HepG2 (cell line): Measurements from ENCODE around the gene CCZ1B. TPM values are rescaled to one million over a fixed set of nuclear protein-coding genes. Genes with fewer than 3 reads are reported as not detected.
"Not testable (repeated sequence)": the region's sequence is repeated elsewhere in the genome, so short reads cannot be mapped to it uniquely, and the experiment has no call there.

Experiments used
- ATAC-seq: fragments of 200-7000 bp; cut with Tn5 transposase; 3 replicates; pipeline ENCODE4 v1.9.1; 2020; ENCODE audit warnings: mild to moderate bottlenecking, moderate library complexity
- Bru-seq: library from RNA; stranded (reverse); fragments of 400-500 nt; gene quantifications from one replicate; lab custom pipeline; 2021; lab: Mats Ljungman, UMichigan
- BruChase-seq, 2 experiments: library from RNA; stranded (reverse); fragments of 400-500 nt; gene quantifications; one replicate each; lab custom pipeline; 2021; lab: Mats Ljungman, UMichigan
- BruUV-seq: library from RNA; stranded (reverse); fragments of 400-500 nt; replicated peaks from 2 replicates; lab custom pipeline; 2021; lab: Mats Ljungman, UMichigan
- CTCF ChIA-PET: fragments of 300-600 bp; formaldehyde crosslinking; extraction: SDS; loops from one replicate; lab custom pipeline; 2021; ENCODE audit warnings: low total read pairs, inconsistent platforms, low intra/inter-chr PET ratio; lab: Yijun Ruan, JAX
- POLR2A ChIA-PET: fragments of 350-600 bp; sonication (Branson Sonifier 250); formaldehyde crosslinking; loops from one replicate; lab custom pipeline; 2020; ENCODE audit warnings: antibody characterized with exemption, inconsistent platforms; lab: Yijun Ruan, JAX
- DNase-seq: peaks from one replicate; pipeline ENCODE4 v3.0.0-alpha.2; 2015; ENCODE audit warnings: low spot score
- FAIRE-seq: peaks from 3 replicates; lab custom pipeline; 2011; peaks lifted over from hg19 to GRCh38; lab: Jason Lieb, UNC
- H2AFZ ChIP-seq: one replicate; pipeline ENCODE4 v1.6.1; 2011; ENCODE audit warnings: low read length, inconsistent platforms
- H3K27ac ChIP-seq: fragments of 300-600 bp; 3 replicates; pipeline ENCODE4 v1.8.0; 2011; ENCODE audit warnings: mixed run types, mild to moderate bottlenecking, mixed read lengths, low read length, inconsistent platforms; ENCODE audit not compliant: insufficient read depth; ENCODE audit errors: extremely low read length
- H3K27me3 ChIP-seq, 2 experiments: fragments of 200-600 bp in 1 of 2; 2 replicates in 1 of 2; 3 replicates in 1 of 2; pipeline versions ENCODE4 v1.6.0 to v1.8.0; 2011; ENCODE audit warnings: low read length in 2 of 2, mild to moderate bottlenecking in 2 of 2, moderate library complexity in 2 of 2, inconsistent platforms in 1 of 2; ENCODE audit not compliant: insufficient read depth in 2 of 2, control insufficient read depth in 1 of 2
- H3K36me3 ChIP-seq, 2 experiments: fragments of 200-600 bp in 1 of 2; replicated peaks in 1 of 2; 2 replicates in 1 of 2; 3 replicates in 1 of 2; pipeline versions ENCODE4 v1.5.1 to v1.8.0; 2011; ENCODE audit warnings: low read length in 2 of 2, inconsistent platforms in 1 of 2; ENCODE audit not compliant: insufficient read depth in 2 of 2, control insufficient read depth in 1 of 2
- H3K4me1 ChIP-seq: 2 replicates; pipeline ENCODE4 v1.5.1; 2012; ENCODE audit warnings: low read length, inconsistent platforms; ENCODE audit not compliant: insufficient read depth
- H3K4me2 ChIP-seq: 2 replicates; pipeline ENCODE4 v1.6.0; 2011; ENCODE audit warnings: low read depth, low read length, inconsistent platforms
- H3K4me3 ChIP-seq, 3 experiments: fragments of 200-600 bp in 1 of 3; sonication (generic), shearing (Covaris generic) in 1 of 3; replicated peaks in 1 of 3; 2 replicates each; pipeline ENCODE4 v1.5.1; 2011 to 2016; ENCODE audit warnings: low read length in 3 of 3, inconsistent platforms in 2 of 3, low read depth in 2 of 3, mild to moderate bottlenecking in 2 of 3, control low read depth in 1 of 3, mixed read lengths in 1 of 3; ENCODE audit not compliant: insufficient read depth in 1 of 3
- H3K79me2 ChIP-seq: one replicate; pipeline ENCODE4 v1.6.1; 2011; ENCODE audit warnings: low read length, inconsistent platforms; ENCODE audit not compliant: insufficient read depth
- H3K9ac ChIP-seq: 2 replicates; pipeline ENCODE4 v1.6.0; 2011; ENCODE audit warnings: mild to moderate bottlenecking, low read depth, low read length, inconsistent platforms; ENCODE audit not compliant: insufficient read depth
- H3K9me3 ChIP-seq: 2 replicates; pipeline ENCODE4 v1.5.1; 2012; ENCODE audit warnings: mild to moderate bottlenecking, low read length
- H4K20me1 ChIP-seq: 2 replicates; pipeline ENCODE4 v1.6.0; 2011; ENCODE audit warnings: inconsistent platforms, mild to moderate bottlenecking, low read length, moderate library complexity; ENCODE audit not compliant: insufficient read depth
- AHR ChIP-seq: IDR thresholded peaks from 2 replicates; pipeline ENCODE4 v1.6.1; 2018; ENCODE audit warnings: missing genetic modification reagents, missing compliant biosample characterization
- ERF ChIP-seq: IDR thresholded peaks from 2 replicates; pipeline ENCODE4 v1.6.1; 2018; ENCODE audit warnings: missing biosample characterization, missing genetic modification reagents
- KAT8 ChIP-seq: IDR thresholded peaks from 2 replicates; pipeline ENCODE4 v1.6.1; 2016; ENCODE audit warnings: missing genetic modification reagents, missing compliant biosample characterization
- THAP11 ChIP-seq: IDR thresholded peaks from 2 replicates; pipeline ENCODE4 v1.6.1; 2016; ENCODE audit warnings: missing biosample characterization, missing genetic modification reagents
- ZGPAT ChIP-seq: IDR thresholded peaks from 2 replicates; pipeline ENCODE4 v1.6.1; 2016; ENCODE audit warnings: mild to moderate bottlenecking
- WGBS: methylation state at CpG from one replicate; pipeline ENCODE4 v1.1.6; 2017; ENCODE audit warnings: low lambda C conversion rate; 5-methylcytosine and 5-hydroxymethylcytosine counted together
- in situ Hi-C: cut with HindIII; loops from 2 replicates; pipeline ENCODE4 v1.10.0; 2017; ENCODE audit warnings: low pct_unique_long_range_greater_than_20kb; ENCODE audit not compliant: extremely low pct_ligation_motif_present
- intact Hi-C: fragments of 100-400 bp; cut with micrococcal nuclease; formaldehyde crosslinking; loops from one replicate; pipeline ENCODE4 v1.10.0; 2022; ENCODE audit not compliant: unreplicated experiment
- long read RNA-seq, 2 experiments: library from RNA in 1 of 2; library from polyadenylated mRNA in 1 of 2; stranded (forward) in 1 of 2; unstranded in 1 of 2; transcript quantifications; one replicate each; pipeline ENCODE4 v2.0.0, GENCODE V29; 2019 to 2022
- polyA minus RNA-seq, 3 experiments: library from RNA; depleted of rRNA, polyadenylated mRNA; stranded (reverse); fragments of >200 nt; gene quantifications; 2 replicates each; pipeline ENCODE4 v1.2.3, GENCODE V29; 2011; ENCODE audit warnings: low replicate concordance in 1 of 3
- polyA plus RNA-seq, 8 experiments: library from polyadenylated mRNA; depleted of rRNA in 3 of 8; stranded (reverse) in 7 of 8; unstranded in 1 of 8; fragments of >200 nt; fragmentation: Illumina TruSeq in 4 of 8; extraction: Trizol in 4 of 8; gene quantifications; 2 replicates each; pipeline versions ENCODE4 v1.2.1 to v1.2.3, GENCODE V29; 2011 to 2016; ENCODE audit warnings: low read depth in 4 of 8, missing spikeins in 1 of 8, mixed read lengths in 1 of 8; ENCODE audit not compliant: insufficient read depth in 1 of 8
- total RNA-seq, 5 experiments: library from RNA; depleted of rRNA; stranded (reverse); fragments of >200 nt; fragmentation: Illumina TruSeq; extraction: Trizol; gene quantifications; 2 replicates each; pipeline ENCODE4 v1.2.3, GENCODE V29; 2016; ENCODE audit warnings: low read depth in 1 of 5
- TF ChIP-seq, protein P1 (sequence below): IDR thresholded peaks from 2 replicates; pipeline ENCODE4 v1.6.1; 2018; ENCODE audit warnings: missing genetic modification reagents
- TF ChIP-seq, protein P2 (sequence below): IDR thresholded peaks from 2 replicates; pipeline ENCODE4 v1.6.1; 2016; ENCODE audit warnings: missing compliant biosample characterization, missing genetic modification reagents, borderline replicate concordance
- TF ChIP-seq, protein P3 (sequence below): sonication (generic); formaldehyde crosslinking; IDR thresholded peaks from 2 replicates; pipeline ENCODE4 v1.4.0; 2020; ENCODE audit warnings: missing genetic modification reagents
- TF ChIP-seq, protein P4 (sequence below), 2 experiments: sonication (generic) in 1 of 2; formaldehyde crosslinking in 1 of 2; IDR thresholded peaks; 2 replicates each; pipeline versions ENCODE4 v1.4.0 to v1.6.1; 2018 to 2020; ENCODE audit warnings: missing genetic modification reagents in 2 of 2, borderline replicate concordance in 1 of 2, low read depth in 1 of 2, mild to moderate bottlenecking in 1 of 2, missing biosample characterization in 1 of 2

The CCZ1B gene
- total RNA-seq (2016; rRNA removed; fragmentation: Illumina TruSeq; extraction: Trizol) (49.4 and 50.0 TPM in 2 replicates), polyA plus RNA-seq (2011; rRNA removed) (21.4 and 24.4 TPM in 2 replicates), polyA minus RNA-seq (2011; rRNA and poly(A)+ RNA removed; ENCODE audit: low replicate concordance) (8.9 and 11.2 TPM in 2 replicates), Bru-seq, nascent RNA (percentile 67 among the genes with signal in this experiment), BruChase-seq, experiment 1, labeled RNA remaining after a 6-hour chase (percentile 77 among the genes with signal in this experiment), BruChase-seq, experiment 2, labeled RNA remaining after a 2-hour chase (percentile 71 among the genes with signal in this experiment)
- 60.7 and 65.4 TPM in 2 replicates for total RNA-seq (2016; cell fraction: cytosol; rRNA removed; fragmentation: Illumina TruSeq; extraction: Trizol; ENCODE audit: low read depth)
- 44.5 and 55.1 TPM in 2 replicates for total RNA-seq (2016; cell fraction: insoluble cytoplasmic fraction; rRNA removed; fragmentation: Illumina TruSeq; extraction: Trizol)
- total RNA-seq (2016; cell fraction: membrane; rRNA removed; fragmentation: Illumina TruSeq; extraction: Trizol): 46.3 and 46.8 TPM in 2 replicates
- total RNA-seq (2016; cell fraction: nucleus; rRNA removed; fragmentation: Illumina TruSeq; extraction: Trizol): 35.9 and 37.3 TPM in 2 replicates
- polyA plus RNA-seq (2011; cell fraction: cytosol; rRNA removed): 9.4 and 13.8 TPM in 2 replicates
- polyA plus RNA-seq (2011; cell fraction: nucleus; rRNA removed): 19.4 and 21.9 TPM in 2 replicates
- polyA plus RNA-seq (2012): 20.6 and 20.9 TPM in 2 replicates
- 19.5 and 19.8 TPM in 2 replicates for polyA plus RNA-seq (2016; cell fraction: cytosol; fragmentation: Illumina TruSeq; extraction: Trizol; ENCODE audit: low read depth)
- 44.6 and 56.8 TPM in 2 replicates for polyA plus RNA-seq (2016; cell fraction: insoluble cytoplasmic fraction; fragmentation: Illumina TruSeq; extraction: Trizol; ENCODE audit: low read depth)
- polyA plus RNA-seq (2016; cell fraction: membrane; fragmentation: Illumina TruSeq; extraction: Trizol; ENCODE audit: low read depth): 36.2 and 37.5 TPM in 2 replicates
- 66.2 and 74.8 TPM in 2 replicates for polyA plus RNA-seq (2016; cell fraction: nucleus; fragmentation: Illumina TruSeq; extraction: Trizol; ENCODE audit: insufficient read depth, low read depth)
- 10.2 and 13.6 TPM in 2 replicates for polyA minus RNA-seq (2011; cell fraction: cytosol; rRNA and poly(A)+ RNA removed)
- 38.3 and 39.8 TPM in 2 replicates for polyA minus RNA-seq (2011; cell fraction: nucleus; rRNA and poly(A)+ RNA removed)
- long read RNA-seq, experiment 1, transcript CCZ1B-201 (15 exons, 2,885 nt): major isoform, 19 of 24 reads
- long read RNA-seq, experiment 1, partial matches to known transcripts: 3 of 24 reads
- long read RNA-seq, experiment 1, other reads (novel, unspliced or antisense): 1 of 24 reads
- long read RNA-seq, experiment 2, transcript CCZ1B-201 (15 exons, 2,885 nt): major isoform, 40 of 96 reads
- long read RNA-seq, experiment 2, partial matches to known transcripts: 20 of 96 reads
- long read RNA-seq, experiment 2, other reads (novel, unspliced or antisense): 34 of 96 reads

DNA sequence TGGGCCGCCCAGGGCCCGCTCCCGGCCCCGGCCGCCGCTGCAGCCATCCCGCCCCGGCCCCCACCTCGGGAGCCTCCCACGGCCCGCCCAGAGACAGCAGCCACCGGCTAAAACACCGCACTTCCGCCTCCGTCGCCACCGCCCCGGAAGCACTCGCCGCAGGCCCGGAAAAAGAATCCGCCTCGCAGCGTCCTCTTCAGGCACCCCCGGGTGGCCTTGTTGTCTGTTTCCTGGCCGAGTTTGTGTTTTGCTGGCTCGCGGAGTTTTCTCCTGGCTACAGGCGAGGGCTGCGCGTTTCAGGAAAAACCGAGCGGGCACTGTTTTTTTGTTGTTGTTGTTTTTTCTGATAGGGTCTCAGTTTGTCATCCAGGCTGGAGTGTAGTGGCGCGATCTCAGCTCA is at the start of gene CCZ1B:
TSS of gene CCZ1B (minus strand) at position 125 of the 400 bp plus-strand sequence. CDS start at position 47, 78 bp downstream.
- BruUV-seq, H3K79me2 ChIP-seq, H3K27me3 ChIP-seq, FAIRE-seq, POLR2A ChIA-PET, H3K36me3 ChIP-seq, H3K9me3 ChIP-seq, H2AFZ ChIP-seq, intact Hi-C loops, in situ Hi-C loops, H4K20me1 ChIP-seq, CTCF ChIA-PET: not testable (repeated sequence)
- peak within 1 kb of the TSS; percentile 68 for H3K4me2 ChIP-seq
- H3K4me3 ChIP-seq: peak within 1 kb of the TSS; percentile 63 to 70 (median 68); a peak in 5 of 6 replicates
- H3K9ac ChIP-seq: peak within 1 kb of the TSS; percentile 69
- ATAC-seq: peak; percentile 98
- peak; percentile 73 for DNase-seq
- H3K27ac ChIP-seq: peak within 1 kb of the TSS; percentile 62
- 2% methylated on average over 10 of the region's 35 CpGs for WGBS
- H3K4me1 ChIP-seq: peaks cover 18% of the 10 kb centered on the region
- TF ChIP-seq, protein P1, sequence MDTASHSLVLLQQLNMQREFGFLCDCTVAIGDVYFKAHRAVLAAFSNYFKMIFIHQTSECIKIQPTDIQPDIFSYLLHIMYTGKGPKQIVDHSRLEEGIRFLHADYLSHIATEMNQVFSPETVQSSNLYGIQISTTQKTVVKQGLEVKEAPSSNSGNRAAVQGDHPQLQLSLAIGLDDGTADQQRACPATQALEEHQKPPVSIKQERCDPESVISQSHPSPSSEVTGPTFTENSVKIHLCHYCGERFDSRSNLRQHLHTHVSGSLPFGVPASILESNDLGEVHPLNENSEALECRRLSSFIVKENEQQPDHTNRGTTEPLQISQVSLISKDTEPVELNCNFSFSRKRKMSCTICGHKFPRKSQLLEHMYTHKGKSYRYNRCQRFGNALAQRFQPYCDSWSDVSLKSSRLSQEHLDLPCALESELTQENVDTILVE (CRISPR knock-in tag): 0 out of 2 replicates have a peak, but pooled peaks have one; percentile 58
- TF ChIP-seq ZGPAT (peak; percentile 61; the same call in 1 of the 2 replicates), AHR (CRISPR knock-in tag) (0 out of 2 replicates have a peak, but pooled peaks have one; percentile 28), KAT8 (CRISPR knock-in tag) (peak; percentile 98), THAP11 (CRISPR knock-in tag) (peak; percentile 92), ERF (CRISPR knock-in tag) (0 out of 2 replicates have a peak, but pooled peaks have one; percentile 31)
- TF ChIP-seq, protein P2, sequence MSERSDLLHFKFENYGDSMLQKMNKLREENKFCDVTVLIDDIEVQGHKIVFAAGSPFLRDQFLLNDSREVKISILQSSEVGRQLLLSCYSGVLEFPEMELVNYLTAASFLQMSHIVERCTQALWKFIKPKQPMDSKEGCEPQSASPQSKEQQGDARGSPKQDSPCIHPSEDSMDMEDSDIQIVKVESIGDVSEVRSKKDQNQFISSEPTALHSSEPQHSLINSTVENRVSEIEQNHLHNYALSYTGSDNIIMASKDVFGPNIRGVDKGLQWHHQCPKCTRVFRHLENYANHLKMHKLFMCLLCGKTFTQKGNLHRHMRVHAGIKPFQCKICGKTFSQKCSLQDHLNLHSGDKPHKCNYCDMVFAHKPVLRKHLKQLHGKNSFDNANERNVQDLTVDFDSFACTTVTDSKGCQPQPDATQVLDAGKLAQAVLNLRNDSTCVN (CRISPR knock-in tag): peak; percentile 69; the same call in 1 of the 2 replicates
- TF ChIP-seq, protein P3, sequence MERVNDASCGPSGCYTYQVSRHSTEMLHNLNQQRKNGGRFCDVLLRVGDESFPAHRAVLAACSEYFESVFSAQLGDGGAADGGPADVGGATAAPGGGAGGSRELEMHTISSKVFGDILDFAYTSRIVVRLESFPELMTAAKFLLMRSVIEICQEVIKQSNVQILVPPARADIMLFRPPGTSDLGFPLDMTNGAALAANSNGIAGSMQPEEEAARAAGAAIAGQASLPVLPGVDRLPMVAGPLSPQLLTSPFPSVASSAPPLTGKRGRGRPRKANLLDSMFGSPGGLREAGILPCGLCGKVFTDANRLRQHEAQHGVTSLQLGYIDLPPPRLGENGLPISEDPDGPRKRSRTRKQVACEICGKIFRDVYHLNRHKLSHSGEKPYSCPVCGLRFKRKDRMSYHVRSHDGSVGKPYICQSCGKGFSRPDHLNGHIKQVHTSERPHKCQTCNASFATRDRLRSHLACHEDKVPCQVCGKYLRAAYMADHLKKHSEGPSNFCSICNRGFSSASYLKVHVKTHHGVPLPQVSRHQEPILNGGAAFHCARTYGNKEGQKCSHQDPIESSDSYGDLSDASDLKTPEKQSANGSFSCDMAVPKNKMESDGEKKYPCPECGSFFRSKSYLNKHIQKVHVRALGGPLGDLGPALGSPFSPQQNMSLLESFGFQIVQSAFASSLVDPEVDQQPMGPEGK (CRISPR knock-in tag): peak; percentile 46; the same call in 1 of the 2 replicates
- TF ChIP-seq, protein P4, sequence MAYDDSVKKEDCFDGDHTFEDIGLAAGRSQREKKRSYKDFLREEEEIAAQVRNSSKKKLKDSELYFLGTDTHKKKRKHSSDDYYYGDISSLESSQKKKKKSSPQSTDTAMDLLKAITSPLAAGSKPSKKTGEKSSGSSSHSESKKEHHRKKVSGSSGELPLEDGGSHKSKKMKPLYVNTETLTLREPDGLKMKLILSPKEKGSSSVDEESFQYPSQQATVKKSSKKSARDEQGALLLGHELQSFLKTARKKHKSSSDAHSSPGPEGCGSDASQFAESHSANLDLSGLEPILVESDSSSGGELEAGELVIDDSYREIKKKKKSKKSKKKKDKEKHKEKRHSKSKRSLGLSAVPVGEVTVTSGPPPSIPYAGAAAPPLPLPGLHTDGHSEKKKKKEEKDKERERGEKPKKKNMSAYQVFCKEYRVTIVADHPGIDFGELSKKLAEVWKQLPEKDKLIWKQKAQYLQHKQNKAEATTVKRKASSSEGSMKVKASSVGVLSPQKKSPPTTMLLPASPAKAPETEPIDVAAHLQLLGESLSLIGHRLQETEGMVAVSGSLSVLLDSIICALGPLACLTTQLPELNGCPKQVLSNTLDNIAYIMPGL (CRISPR knock-in tag; IDR thresholded peaks at IDR 0.05; ENCODE audit: borderline replicate concordance in 1 of 2, low read depth in 1 of 2): peak in 1 of 2 experiments; percentile 78; a peak in 1 of 4 replicates
